Esophagus squamous epithelium (tissue), 5 donors: ENCODE measurements around the gene GEMIN7. TPM values are rescaled to one million over a fixed set of nuclear protein-coding genes. Genes with fewer than 3 reads are reported as not detected.
"Not testable (repeated sequence)": the region's sequence is repeated elsewhere in the genome, so short reads cannot be mapped to it uniquely, and the experiment has no call there.

Experiments used
- DNase-seq: peaks from one replicate; lab custom pipeline; 2025; lab: John Stamatoyannopoulos, UW
- H3K27ac ChIP-seq, 4 donors: fragments of 200-600 bp; sonication (generic); one replicate each; pipeline ENCODE4 v1.5.1; 2016 to 2019; ENCODE audit warnings: mild to moderate bottlenecking in 1 of 4
- H3K27me3 ChIP-seq, 4 donors: fragments of 200-600 bp; sonication (generic); 1 replicate in 3 of 4; 2 replicates in 1 of 4; pipeline versions ENCODE4 v1.5.1 to v1.6.0; 2017 to 2021; ENCODE audit warnings: antibody characterized with exemption in 1 of 4
- H3K36me3 ChIP-seq, 3 donors: fragments of 200-600 bp; sonication (generic); one replicate each; pipeline ENCODE4 v1.5.1; 2016 to 2019
- H3K4me1 ChIP-seq, 3 donors: fragments of 200-600 bp; sonication (generic); one replicate each; pipeline ENCODE4 v1.5.1; 2017 to 2019
- H3K4me3 ChIP-seq, 4 donors: fragments of 200-600 bp; sonication (generic); 1 replicate in 3 of 4; 2 replicates in 1 of 4; pipeline ENCODE4 v1.5.1; 2016 to 2019; ENCODE audit warnings: mild to moderate bottlenecking in 2 of 4, moderate library complexity in 1 of 4
- H3K9me3 ChIP-seq, 3 donors: fragments of 200-600 bp; sonication (generic); one replicate each; pipeline ENCODE4 v1.5.1; 2016 to 2019
- POLR2A ChIP-seq, 4 donors: fragments of 450-650 bp; IDR thresholded peaks; one replicate each; pipeline ENCODE4 v1.6.1; 2017; ENCODE audit warnings: antibody characterized with exemption in 4 of 4, mild to moderate bottlenecking in 4 of 4, moderate library complexity in 3 of 4
- WGBS, 2 donors: methylation state at CpG; one replicate each; pipeline ENCODE4 v1.1.5; 2018; 5-methylcytosine and 5-hydroxymethylcytosine counted together
- intact Hi-C: fragments of 100-400 bp; cut with DNase I; formaldehyde crosslinking; loops from one replicate; pipeline ENCODE4 v1.15.0; 2022
- total RNA-seq, 4 donors: library from RNA; depleted of rRNA; stranded (reverse); fragments of >200 nt; gene quantifications; one replicate each; pipeline ENCODE4 v1.1.0, GENCODE V29; 2016
- TF ChIP-seq, protein P1 (sequence below), 6 experiments: fragments of 450-650 bp in 4 of 6; fragments of 200-600 bp in 2 of 6; sonication (generic) in 2 of 6; IDR thresholded peaks; one replicate each; pipeline ENCODE4 v1.5.1; 2016 to 2019; ENCODE audit warnings: antibody characterized with exemption in 6 of 6, mild to moderate bottlenecking in 4 of 6, moderate library complexity in 4 of 6
- donor health status: DM: yes; HTN: yes; CAD: no.

The GEMIN7 gene
- total RNA-seq, 4 donors from 2014 or later, result 22.3 to 28.0 (median 25.4) TPM

DNA sequence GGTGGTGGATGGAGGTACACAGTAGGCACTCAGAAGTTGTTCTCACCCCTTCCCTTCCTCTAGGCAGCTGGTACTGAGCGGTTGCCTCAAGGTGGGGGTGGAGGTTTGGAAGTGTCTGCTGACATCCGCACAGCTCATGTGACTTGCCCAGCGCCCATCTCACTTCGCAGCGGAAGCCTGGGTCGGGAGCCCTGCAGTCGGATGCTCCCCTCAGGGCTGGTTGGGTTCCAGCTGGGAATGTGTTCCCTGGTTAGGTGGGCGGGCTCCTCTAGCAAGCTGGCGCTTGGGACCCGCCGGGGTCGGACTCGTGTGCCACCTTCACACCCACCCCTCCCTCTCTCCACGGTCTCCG lies 24.1 kb downstream of the GEMIN7 start:
- intact Hi-C loops, result no loop called here
- H3K27ac ChIP-seq, result peak overlapping the region in 1 of 4 donors; percentile 39
- no peak for TF ChIP-seq POLR2A (IDR thresholded peaks at IDR 0.05)
- TF ChIP-seq, protein P1, sequence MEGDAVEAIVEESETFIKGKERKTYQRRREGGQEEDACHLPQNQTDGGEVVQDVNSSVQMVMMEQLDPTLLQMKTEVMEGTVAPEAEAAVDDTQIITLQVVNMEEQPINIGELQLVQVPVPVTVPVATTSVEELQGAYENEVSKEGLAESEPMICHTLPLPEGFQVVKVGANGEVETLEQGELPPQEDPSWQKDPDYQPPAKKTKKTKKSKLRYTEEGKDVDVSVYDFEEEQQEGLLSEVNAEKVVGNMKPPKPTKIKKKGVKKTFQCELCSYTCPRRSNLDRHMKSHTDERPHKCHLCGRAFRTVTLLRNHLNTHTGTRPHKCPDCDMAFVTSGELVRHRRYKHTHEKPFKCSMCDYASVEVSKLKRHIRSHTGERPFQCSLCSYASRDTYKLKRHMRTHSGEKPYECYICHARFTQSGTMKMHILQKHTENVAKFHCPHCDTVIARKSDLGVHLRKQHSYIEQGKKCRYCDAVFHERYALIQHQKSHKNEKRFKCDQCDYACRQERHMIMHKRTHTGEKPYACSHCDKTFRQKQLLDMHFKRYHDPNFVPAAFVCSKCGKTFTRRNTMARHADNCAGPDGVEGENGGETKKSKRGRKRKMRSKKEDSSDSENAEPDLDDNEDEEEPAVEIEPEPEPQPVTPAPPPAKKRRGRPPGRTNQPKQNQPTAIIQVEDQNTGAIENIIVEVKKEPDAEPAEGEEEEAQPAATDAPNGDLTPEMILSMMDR (IDR thresholded peaks at IDR 0.05), result no peak
- no peak for DNase-seq
- no peaks in the 10 kb centered on the region for H3K36me3 ChIP-seq
- peaks cover 41 to 80% (median 47%) of the 10 kb centered on the region in 3 donors for H3K4me1 ChIP-seq
- WGBS, 2 donors, result 40 to 53% methylated on average over 1 to 11 of the region's 15 CpGs
- H3K9me3 ChIP-seq, result no peaks in the 10 kb centered on the region
- H3K4me3 ChIP-seq, result peak overlapping the region in 2 of 4 donors; percentile 18 to 35
- H3K27me3 ChIP-seq, result no peaks in the 10 kb centered on the region

GRCh38 chr19:45103508-45104319 lies 24.7 kb downstream of the GEMIN7 start:
- Histone ChIP-seq H3K36me3 (no peaks in the 10 kb centered on the region), H3K9me3 (no peaks in the 10 kb centered on the region), H3K27ac (peak overlapping the region in 1 of 4 donors; percentile 39), H3K4me3 (peak overlapping the region in 2 of 4 donors; percentile 18 to 35), H3K4me1 (peaks cover 35 to 74% (median 42%) of the 10 kb centered on the region in 3 donors), H3K27me3 (no peaks in the 10 kb centered on the region)
- TF ChIP-seq POLR2A (IDR thresholded peaks at IDR 0.05), result no peak
- TF ChIP-seq, protein P1 (IDR thresholded peaks at IDR 0.05), result no peak
- 37 to 60% methylated on average over 20 to 22 of the region's 26 CpGs for WGBS, 2 donors
- intact Hi-C loops, result no loop called here
- no peak for DNase-seq

DNA sequence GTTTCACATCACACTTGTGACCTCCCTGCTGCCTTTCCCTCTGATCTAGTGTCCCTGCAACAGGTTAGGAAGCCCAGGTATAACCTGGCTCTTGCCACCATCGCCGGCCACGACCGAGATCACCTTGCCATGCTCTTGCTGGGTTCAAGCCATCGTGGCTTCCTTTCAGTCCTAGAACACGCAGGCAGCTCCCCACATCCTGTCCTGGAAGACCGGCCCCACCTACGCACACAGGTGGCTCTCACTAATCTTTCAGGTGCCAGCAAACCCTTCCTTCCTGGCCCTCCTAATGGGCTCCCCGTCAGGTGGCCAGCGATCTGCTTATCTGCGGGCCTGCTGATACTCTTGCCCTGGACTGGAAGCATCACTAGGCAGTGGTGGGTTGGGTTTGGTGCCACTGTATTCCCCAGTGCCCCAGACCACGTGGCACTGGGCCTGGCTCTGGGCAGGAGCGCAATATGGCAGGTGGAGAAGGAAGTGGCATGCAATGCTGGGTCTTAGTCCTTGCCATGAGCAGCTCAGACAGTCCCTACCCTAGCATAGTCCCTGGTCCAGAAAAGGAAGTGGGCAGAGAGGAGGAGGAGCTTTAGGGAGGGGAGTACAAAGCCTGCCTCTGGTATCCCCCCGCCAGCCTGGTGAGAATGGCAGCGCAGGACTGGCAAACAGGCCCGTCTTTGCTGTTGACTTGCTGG lies 25.7 kb downstream of the GEMIN7 start:
- no peak for DNase-seq
- Histone ChIP-seq H3K27me3 (no peaks in the 10 kb centered on the region), H3K36me3 (peaks cover 0 to 4% (median 0%) of the 10 kb centered on the region in 3 donors), H3K27ac (no peak overlapping the region), H3K4me3 (no peak overlapping the region), H3K9me3 (no peaks in the 10 kb centered on the region), H3K4me1 (peaks cover 24 to 63% (median 31%) of the 10 kb centered on the region in 3 donors)
- TF ChIP-seq, protein P1 (IDR thresholded peaks at IDR 0.05), result no peak
- no peak for TF ChIP-seq POLR2A (IDR thresholded peaks at IDR 0.05)
- WGBS, 2 donors, result 66 to 80% methylated on average over 8 to 12 of the region's 16 CpGs
- intact Hi-C loops, result no loop called here

DNA sequence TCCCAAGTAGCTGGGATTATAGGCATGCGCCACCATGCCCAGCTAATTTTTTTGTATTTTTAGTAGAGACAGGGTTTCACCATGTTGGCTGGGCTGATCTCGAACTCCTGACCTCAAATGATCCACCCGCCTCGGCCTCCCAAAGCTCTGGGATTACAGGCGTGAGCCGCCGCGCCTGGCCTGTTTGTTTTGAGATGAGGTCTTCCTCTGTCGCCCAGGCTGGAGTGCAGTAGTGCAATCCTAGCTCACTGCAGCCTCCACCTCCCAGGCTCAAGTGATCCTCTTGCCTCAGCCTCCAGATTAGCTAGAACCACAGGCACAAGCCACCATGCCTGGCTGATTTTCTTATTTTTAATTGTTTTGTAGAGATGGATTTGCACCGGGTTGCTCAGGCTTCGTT lies 27.3 kb downstream of the GEMIN7 start:
- WGBS, 2 donors, result 86 to 90% methylated on average over 11 of the region's 11 CpGs
- H3K27ac ChIP-seq, DNase-seq, H3K9me3 ChIP-seq, intact Hi-C loops, H3K36me3 ChIP-seq, H3K4me3 ChIP-seq, H3K27me3 ChIP-seq: not testable (repeated sequence)
- H3K4me1 ChIP-seq, result peaks cover 10 to 48% (median 19%) of the 10 kb centered on the region in 3 donors

DNA sequence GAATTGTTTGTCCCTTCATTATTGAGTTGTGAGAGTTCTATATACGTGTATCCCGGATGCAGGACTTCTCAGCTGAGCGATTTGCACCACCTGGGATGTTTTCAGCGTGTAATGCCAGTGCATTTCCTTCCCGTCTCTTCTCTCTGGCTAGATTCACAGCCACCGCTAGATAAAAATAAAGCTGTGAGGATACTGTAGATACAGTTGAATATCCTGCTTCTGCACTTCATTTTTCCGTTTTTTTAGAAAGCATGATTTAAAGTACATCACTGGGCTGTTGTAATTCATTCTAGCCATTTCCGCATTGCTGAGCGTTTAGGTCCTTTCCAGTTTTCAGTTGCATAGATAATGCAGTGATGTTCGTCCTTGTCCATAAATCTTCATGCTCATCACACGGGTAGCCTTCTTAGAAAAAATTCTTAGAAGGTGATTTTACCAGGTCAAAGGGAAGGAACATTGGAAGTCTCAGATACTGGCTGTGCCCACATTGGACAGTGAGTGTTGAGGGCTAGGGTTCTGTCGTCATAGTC lies 28.6 kb downstream of the GEMIN7 start:
- Histone ChIP-seq H3K27ac (no peak overlapping the region), H3K4me3 (no peak overlapping the region), H3K36me3 (peaks cover 0 to 4% (median 0%) of the 10 kb centered on the region in 3 donors), H3K9me3 (no peaks in the 10 kb centered on the region), H3K27me3 (no peaks in the 10 kb centered on the region), H3K4me1 (peaks cover 8 to 41% (median 15%) of the 10 kb centered on the region in 3 donors)
- no peak for DNase-seq
- intact Hi-C loops, result no loop called here
- 77 to 88% methylated on average over 12 of the region's 12 CpGs for WGBS, 2 donors
- TF ChIP-seq, protein P1 (IDR thresholded peaks at IDR 0.05), result no peak
- TF ChIP-seq POLR2A (IDR thresholded peaks at IDR 0.05), result no peak
